ENCODE results near the gene ANKUB1. TPM values are rescaled to one million over a fixed set of nuclear protein-coding genes. Genes with fewer than 3 reads are reported as not detected.
A peak's percentile ranks its signal among the peaks of the same experiment; 100 is the strongest.

Gene ANKUB1
- total and polyA plus RNA-seq, 7 donors: 2.9 TPM; not detected in 6

- Histone ChIP-seq H3K36me3 (ENCODE audit: insufficient read depth in 1 of 2, low read depth in 1 of 2) (no peaks in the 10 kb centered on the region), H3K27ac (no peak overlapping the region), H3K4me3 (no peak overlapping the region), H3K9me3 (peaks cover 5% of the 10 kb centered on the region), H3K4me1 (no peaks in the 10 kb centered on the region), H3K27me3 (ENCODE audit: insufficient read depth in 3 of 3, low read length in 2 of 3) (no peaks in the 10 kb centered on the region)
- ATAC-seq (peak; percentile 55 to 74 (median 70)), DNase-seq (no peak)
- WGBS, 3 donors: 10 to 15% (median 13%) methylated on average over 2 of the region's 2 CpGs
- intact Hi-C loops (cut with DNase I): loop anchor here (2.0 to 5.0 kb wide), 4 partner anchors 149 to 205 kb away; no protein-coding TSS in a partner anchor
- TF ChIP-seq CTCF (IDR thresholded peaks at IDR 0.05): peak; percentile 82
Observed at GRCh38 chr3:149717391-149718056, 74.8 kb downstream of the ANKUB1 start.

- Histone ChIP-seq H3K9me3 (peaks cover 5% of the 10 kb centered on the region), H3K36me3 (ENCODE audit: insufficient read depth in 1 of 2, low read depth in 1 of 2) (no peaks in the 10 kb centered on the region), H3K27ac (no peak overlapping the region), H3K4me3 (no peak overlapping the region), H3K27me3 (ENCODE audit: insufficient read depth in 3 of 3, low read length in 2 of 3) (no peaks in the 10 kb centered on the region), H3K4me1 (no peaks in the 10 kb centered on the region)
- no peak for TF ChIP-seq CTCF (IDR thresholded peaks at IDR 0.05)
- 73 to 81% (median 79%) methylated on average over 6 of the region's 6 CpGs for WGBS, 3 donors
- DNase-seq: no peak
- ATAC-seq: no peak
- intact Hi-C loops (cut with DNase I): loop anchor here (2.0 to 5.0 kb wide), 4 partner anchors 148 to 205 kb away; no protein-coding TSS in a partner anchor
Observed at GRCh38 chr3:149716984-149717383, 75.4 kb downstream of the ANKUB1 start.

GRCh38 chr3:149715247-149715646 lies 77.1 kb downstream of the ANKUB1 start:
- H3K27ac ChIP-seq: no peak overlapping the region
- no peak for DNase-seq
- no peaks in the 10 kb centered on the region for H3K9me3 ChIP-seq
- no peak for TF ChIP-seq CTCF (IDR thresholded peaks at IDR 0.05)
- WGBS, 3 donors: 80 to 85% (median 81%) methylated on average over 13 of the region's 13 CpGs
- H3K36me3 ChIP-seq (ENCODE audit: insufficient read depth in 1 of 2, low read depth in 1 of 2): no peaks in the 10 kb centered on the region
- no peak for ATAC-seq
- no peak overlapping the region for H3K4me3 ChIP-seq
- H3K4me1 ChIP-seq: no peaks in the 10 kb centered on the region
- intact Hi-C loops (cut with DNase I): loop anchor here (5.0 kb wide), 2 partner anchors 188 to 203 kb away; no protein-coding TSS in a partner anchor
- H3K27me3 ChIP-seq (ENCODE audit: insufficient read depth in 3 of 3, low read length in 2 of 3): no peaks in the 10 kb centered on the region

GRCh38 chr3:149713730-149714654 lies 78.4 kb downstream of the ANKUB1 start:
- ATAC-seq (no peak), DNase-seq (no peak)
- Histone ChIP-seq H3K27ac (no peak overlapping the region), H3K27me3 (ENCODE audit: insufficient read depth in 3 of 3, low read length in 2 of 3) (no peaks in the 10 kb centered on the region), H3K9me3 (no peaks in the 10 kb centered on the region), H3K36me3 (ENCODE audit: insufficient read depth in 1 of 2, low read depth in 1 of 2) (no peaks in the 10 kb centered on the region), H3K4me3 (no peak overlapping the region), H3K4me1 (no peaks in the 10 kb centered on the region)
- intact Hi-C loops (cut with DNase I): loop anchor here in 1 of 2 donors (5.0 kb wide), 1 partner anchor 57 kb away; the partner anchor contains the start of gene WWTR1
- TF ChIP-seq CTCF (IDR thresholded peaks at IDR 0.05): no peak
- 93 to 97% (median 95%) methylated on average over 31 to 38 of the region's 38 CpGs for WGBS, 3 donors

Other genes starting within 250 kb of the ANKUB1 start
- gene WWTR1, start 134.5 kb downstream of the ANKUB1 start, total RNA-seq: 10 to 100 TPM; 13.3 to 52.9 (median 30.1) TPM
- gene WWTR1, start 134.5 kb downstream of the ANKUB1 start, polyA plus RNA-seq: 10 to 100 TPM in 1 of 3 donors, 1 to 10 TPM in 2; 6.7 to 53.5 (median 6.7) TPM
- gene COMMD2, start 40.1 kb downstream of the ANKUB1 start, total RNA-seq: 10 to 100 TPM; 11.6 to 22.8 (median 15.1) TPM
- gene COMMD2, start 40.1 kb downstream of the ANKUB1 start, polyA plus RNA-seq: 10 to 100 TPM in 2 of 3 donors, 1 to 10 TPM in 1; 7.7 to 19.1 (median 11.1) TPM
- gene RNF13, start 20.7 kb upstream of the ANKUB1 start, total RNA-seq: 10 to 100 TPM; 39.8 to 51.0 (median 43.9) TPM
- 10 to 100 TPM; 21.7 to 44.0 (median 32.9) TPM for gene RNF13, start 20.7 kb upstream of the ANKUB1 start, polyA plus RNA-seq
- 100 to 1,000 TPM; 234 to 363 (median 325) TPM for gene PFN2, start 178.3 kb upstream of the ANKUB1 start, total RNA-seq
- 100 to 1,000 TPM; 167 to 346 (median 237) TPM for gene PFN2, start 178.3 kb upstream of the ANKUB1 start, polyA plus RNA-seq